Lower leg skin (tissue), 3 donors: Measurements from ENCODE around the gene HOXC12.

Source experiments
- CTCF ChIP-seq, 3 donors: fragments of 450-650 bp; IDR thresholded peaks; one replicate each; pipeline ENCODE4 v1.5.1; 2016; ENCODE audit warnings: antibody characterized with exemption in 3 of 3, mild to moderate bottlenecking in 3 of 3, moderate library complexity in 2 of 3
- POLR2A ChIP-seq, 2 donors: fragments of 450-650 bp; IDR thresholded peaks; one replicate each; pipeline ENCODE4 v1.6.1; 2016 to 2017; ENCODE audit warnings: antibody characterized with exemption in 2 of 2, mild to moderate bottlenecking in 1 of 2, moderate library complexity in 1 of 2

- TF ChIP-seq CTCF (IDR thresholded peaks at IDR 0.05) (no peak), POLR2A (IDR thresholded peaks at IDR 0.05) (no peak)
Observed at GRCh38 chr12:53980802-53981496, 26.2 kb downstream of the HOXC12 start.
